ENCODE measurements around the gene PPP4R3C.
"Not testable (repeated sequence)": the region's sequence is repeated elsewhere in the genome, so short reads cannot be mapped to it uniquely, and the experiment has no call there.

Gene PPP4R3C

GRCh38 chrX:27463187-27463586 is at the start of gene PPP4R3C:
Gene PPP4R3C (minus strand): TSS chrX:27463341. CDS start chrX:27463296, 45 bp downstream.
- no peak for DNase-seq

- DNase-seq, result no peak
Measured at GRCh38 chrX:27491397-27491796, 28.3 kb upstream of the PPP4R3C start.

- no peak for DNase-seq
Measured at GRCh38 chrX:27466051-27466450, 2.9 kb upstream of the PPP4R3C start.

- no peak for DNase-seq
Measured at GRCh38 chrX:27465036-27465435, 1.9 kb upstream of the PPP4R3C start.

- not testable (repeated sequence) for DNase-seq
Measured at GRCh38 chrX:27459129-27459528, 4.0 kb downstream of the PPP4R3C start.

GRCh38 chrX:27458544-27458943 is 4.6 kb downstream of the PPP4R3C start:
- DNase-seq, result not testable (repeated sequence)

GRCh38 chrX:27451324-27451723 is 11.8 kb downstream of the PPP4R3C start:
- no peak for DNase-seq

- DNase-seq, result no peak
Measured at GRCh38 chrX:27446423-27446822, 16.7 kb downstream of the PPP4R3C start.

GRCh38 chrX:27445438-27445837 is 17.7 kb downstream of the PPP4R3C start:
- DNase-seq, result no peak

- DNase-seq, result no peak
Measured at GRCh38 chrX:27444093-27444908, 18.8 kb downstream of the PPP4R3C start.

- not testable (repeated sequence) for DNase-seq
Measured at GRCh38 chrX:27442392-27442791, 20.7 kb downstream of the PPP4R3C start.

- DNase-seq, result no peak
Measured at GRCh38 chrX:27439771-27440170, 23.4 kb downstream of the PPP4R3C start.

- no peak for DNase-seq
Measured at GRCh38 chrX:27438937-27439336, 24.2 kb downstream of the PPP4R3C start.

- no peak for DNase-seq
Measured at GRCh38 chrX:27435031-27435430, 28.1 kb downstream of the PPP4R3C start.

Data from NCI-H526 treated with DMSO at 0.1 percent for 48 hours (cell line).